C1 segment of cervical spinal cord (tissue), 14 donors: Measurements from ENCODE around the gene ADGRB2.
"Not testable (repeated sequence)": the region's sequence is repeated elsewhere in the genome, so short reads cannot be mapped to it uniquely, and the experiment has no call there.

Experiments used
- DNase-seq, 14 donors: peaks; one replicate each; lab custom pipeline; 2025; lab: John Stamatoyannopoulos, UW

ADGRB2 gene

DNA sequence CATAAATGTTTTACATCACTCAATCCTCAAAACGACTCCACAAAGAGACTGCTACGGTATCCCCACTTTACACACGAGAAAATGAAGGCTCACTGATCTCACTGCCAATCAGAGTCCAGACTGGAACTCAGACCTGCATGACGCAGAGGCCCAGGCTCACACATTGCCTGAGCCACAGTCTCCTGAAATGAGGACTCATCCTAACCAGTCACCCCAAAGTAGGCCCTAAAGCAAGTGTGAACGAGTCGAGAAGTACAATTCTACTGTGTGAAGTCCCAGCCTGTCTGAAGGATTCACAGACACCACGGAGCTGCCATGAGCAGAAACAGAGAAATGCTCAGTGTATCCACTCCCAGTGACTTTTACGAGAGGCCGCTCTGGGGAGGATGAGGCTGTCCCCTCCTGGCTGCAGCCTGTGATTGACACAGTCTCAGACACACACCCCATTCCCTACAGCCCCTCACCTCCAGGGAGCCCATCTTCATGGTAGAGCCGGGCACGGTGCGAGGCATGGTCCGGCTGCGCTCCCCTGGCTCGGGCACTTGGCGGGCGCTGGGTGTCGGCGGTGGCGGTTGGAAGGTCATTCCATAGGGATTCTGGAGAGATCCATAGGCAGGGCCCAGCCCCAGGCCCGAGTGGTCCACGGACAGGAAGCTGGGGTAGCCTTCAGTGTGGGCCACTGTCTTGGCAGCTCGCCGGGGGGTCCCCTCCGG lies 33.6 kb downstream of the ADGRB2 start:
- DNase-seq, result no peak

GRCh38 chr1:31727849-31728248 lies 36.3 kb downstream of the ADGRB2 start:
- no peak for DNase-seq

- DNase-seq, result no peak
Observed at GRCh38 chr1:31727195-31727594, 36.9 kb downstream of the ADGRB2 start.

DNA sequence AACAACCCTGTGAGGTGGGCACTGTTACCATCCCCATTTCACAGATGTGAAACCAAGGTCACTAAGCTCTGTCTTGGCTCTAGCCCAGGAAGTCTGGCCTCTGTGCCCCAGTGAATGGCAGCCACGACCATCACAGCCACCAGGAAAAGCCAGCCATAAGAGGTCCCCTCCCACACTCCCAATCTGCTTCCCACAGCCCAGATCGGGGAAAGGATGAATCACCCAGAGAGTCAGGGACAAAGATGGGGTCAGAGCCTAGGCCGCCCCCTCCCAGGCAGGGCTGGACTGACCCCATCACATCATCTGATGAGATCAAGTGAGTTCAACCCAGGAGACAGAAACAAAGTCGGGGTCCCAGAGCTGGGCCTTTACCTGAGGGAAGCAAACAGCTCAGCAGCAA lies 37.4 kb downstream of the ADGRB2 start:
- no peak for DNase-seq

- no peak for DNase-seq
Observed at GRCh38 chr1:31725777-31726535, 38.2 kb downstream of the ADGRB2 start.

- no peak for DNase-seq
Observed at GRCh38 chr1:31725134-31725533, 39.0 kb downstream of the ADGRB2 start.

DNA sequence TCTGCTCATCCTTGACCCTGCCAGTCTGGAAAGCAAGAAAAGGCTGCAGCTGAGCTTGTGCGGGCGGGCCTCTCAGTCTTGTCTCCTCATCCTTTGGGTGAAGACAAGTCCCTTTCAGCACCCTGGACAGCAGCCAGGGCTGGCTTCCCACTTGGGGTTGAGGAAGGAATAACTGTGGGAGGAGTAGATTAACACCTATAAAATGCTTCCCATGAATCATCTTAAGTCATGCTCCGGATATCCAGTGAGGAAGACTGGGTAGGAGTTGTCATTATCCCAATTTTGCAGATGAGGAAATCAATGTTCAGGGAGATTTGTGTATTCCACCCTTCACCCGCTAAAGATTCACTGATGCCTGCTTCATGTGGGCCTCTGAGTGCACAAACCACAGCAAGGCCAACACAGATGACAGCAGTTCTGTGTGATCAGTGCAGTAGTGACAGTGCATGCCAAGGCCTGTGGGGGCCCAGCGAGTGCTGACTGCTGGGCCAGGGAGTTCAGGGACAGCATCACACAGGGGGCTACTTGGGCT lies 40.2 kb downstream of the ADGRB2 start:
- peak in 3 of 14 donors; percentile 7 to 24 (median 11) for DNase-seq

DNA sequence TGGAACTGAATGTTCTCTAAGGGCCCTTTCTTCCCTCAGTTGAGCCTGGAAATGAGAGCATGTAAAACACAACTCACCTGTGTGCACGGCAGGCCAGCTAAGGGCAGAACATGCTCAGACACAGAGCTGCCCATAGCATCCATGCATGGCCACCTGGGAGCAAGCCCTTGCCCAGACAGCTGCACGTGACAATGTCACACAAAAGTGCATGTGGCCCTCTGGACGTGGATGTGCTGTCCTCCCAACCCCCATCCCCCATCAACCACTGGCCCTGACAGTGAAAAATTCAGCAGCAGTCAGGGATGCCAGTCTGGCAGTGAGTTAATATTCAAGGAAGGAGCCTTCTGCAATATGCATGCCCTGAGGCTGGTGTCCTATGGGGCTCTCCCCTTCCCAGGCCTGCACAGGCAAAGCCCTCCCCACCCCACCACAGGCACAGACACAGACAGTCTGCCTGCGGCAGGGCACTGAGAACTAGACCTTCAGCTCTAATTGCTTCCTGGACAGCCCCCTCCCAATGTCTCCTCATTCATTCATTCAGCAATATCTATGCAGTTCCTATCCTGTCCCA lies 45.7 kb downstream of the ADGRB2 start:
- no peak for DNase-seq

- DNase-seq, result no peak
Observed at GRCh38 chr1:31717341-31717740, 46.8 kb downstream of the ADGRB2 start.

DNA sequence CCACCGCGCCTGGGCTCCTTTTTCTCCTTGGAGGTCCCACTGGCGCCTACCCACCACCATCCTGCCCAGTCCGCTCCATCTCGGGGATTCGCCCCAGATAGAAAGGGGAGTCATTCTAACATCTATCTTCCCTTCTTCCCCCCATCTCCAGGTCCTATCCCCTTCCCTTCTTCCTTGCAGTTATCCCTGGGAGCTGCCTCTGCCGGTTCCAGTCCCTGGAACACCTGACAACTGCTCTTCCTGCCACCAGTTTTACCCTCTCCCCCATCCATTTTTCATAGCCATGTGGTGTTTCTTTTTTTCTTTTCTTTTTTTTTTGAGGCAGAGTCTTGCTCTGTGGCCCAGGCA lies 48.3 kb downstream of the ADGRB2 start:
- DNase-seq, result no peak

DNA sequence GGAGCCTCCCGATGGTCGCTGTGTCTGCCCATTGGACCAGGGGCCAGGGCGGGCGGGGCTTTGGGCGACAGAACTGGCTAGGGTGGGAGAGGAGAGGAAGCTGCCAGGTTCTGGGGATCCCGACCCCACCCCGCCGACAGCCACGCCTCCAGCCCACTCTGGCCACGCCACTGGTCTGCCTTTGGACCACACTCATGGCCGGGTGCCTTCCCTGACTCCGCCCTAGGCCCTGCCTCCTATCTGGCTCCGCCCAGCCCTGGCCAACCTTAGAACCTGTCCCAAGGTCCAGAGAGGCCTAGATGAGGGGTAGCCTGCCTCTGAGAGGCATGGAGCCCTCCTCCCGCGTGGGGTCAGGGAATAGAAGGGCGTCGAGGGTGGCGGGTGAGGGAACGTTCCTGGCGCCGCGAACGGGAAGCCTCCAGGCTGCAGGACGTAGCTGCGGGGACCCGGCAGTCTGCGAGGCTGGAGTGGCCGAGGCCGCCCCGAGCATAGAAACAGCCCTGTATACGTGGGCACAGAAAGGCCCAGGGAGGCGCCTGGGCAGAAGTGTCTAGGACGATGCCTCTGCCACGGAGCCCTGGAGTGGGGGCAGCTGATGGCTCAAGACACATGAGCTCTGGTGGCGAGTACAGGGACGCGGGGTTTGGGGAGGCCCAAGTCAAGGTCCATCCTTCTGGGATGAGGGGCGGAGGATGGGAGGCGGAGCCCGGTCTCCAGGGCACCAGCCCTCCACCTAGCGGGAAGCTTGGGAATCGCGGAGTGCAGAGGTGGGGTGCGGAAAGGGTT lies 48.9 kb downstream of the ADGRB2 start:
- DNase-seq, result peak; percentile 24 to 96 (median 68)

- peak in 9 of 14 donors; percentile 25 to 74 (median 46) for DNase-seq
Observed at GRCh38 chr1:31714442-31715086, 49.6 kb downstream of the ADGRB2 start.

GRCh38 chr1:31712630-31713029 lies 51.5 kb downstream of the ADGRB2 start:
- no peak for DNase-seq

DNA sequence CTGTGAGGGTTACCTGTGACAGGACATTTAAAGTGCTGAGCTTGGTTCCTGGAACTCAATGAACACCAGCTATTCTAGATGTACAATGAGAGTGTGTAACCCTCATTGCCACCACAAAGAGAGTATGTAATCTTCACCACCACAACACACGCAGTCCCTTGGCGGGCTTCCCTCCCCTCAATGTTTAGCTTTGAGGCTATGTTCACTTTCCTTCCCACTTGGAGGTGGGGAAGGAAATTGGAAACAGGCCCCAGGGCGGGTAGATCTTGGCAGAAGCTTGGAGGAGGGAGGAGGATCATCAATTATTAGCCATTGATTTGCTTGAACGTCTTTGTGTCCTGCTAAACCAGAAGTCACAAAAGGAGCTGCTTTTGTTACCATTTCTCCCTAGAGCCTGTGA lies 52.1 kb downstream of the ADGRB2 start:
- DNase-seq, result no peak

DNA sequence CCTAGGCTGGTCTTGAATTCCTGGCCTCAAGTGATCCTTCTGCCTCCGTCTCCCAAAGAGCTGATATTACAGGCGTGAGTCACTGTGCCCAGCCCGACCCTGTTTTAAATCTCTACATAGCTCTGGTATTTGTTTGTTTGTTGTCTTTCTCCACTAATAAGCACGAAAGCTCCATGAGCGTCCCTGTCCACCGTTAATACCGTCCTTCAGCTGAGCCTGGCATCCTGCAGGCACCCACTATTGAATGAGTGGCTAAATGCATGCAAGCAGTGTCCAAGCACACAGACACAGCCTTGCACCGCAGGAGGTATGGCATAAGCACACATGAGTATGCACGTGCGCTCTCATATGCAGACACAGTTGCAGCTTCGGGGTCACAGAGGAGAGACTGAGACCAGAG lies 55.8 kb downstream of the ADGRB2 start:
- no peak for DNase-seq

GRCh38 chr1:31707711-31708110 lies 56.4 kb downstream of the ADGRB2 start:
- no peak for DNase-seq

- DNase-seq, result not testable (repeated sequence)
Observed at GRCh38 chr1:31707059-31707600, 57.0 kb downstream of the ADGRB2 start.

DNA sequence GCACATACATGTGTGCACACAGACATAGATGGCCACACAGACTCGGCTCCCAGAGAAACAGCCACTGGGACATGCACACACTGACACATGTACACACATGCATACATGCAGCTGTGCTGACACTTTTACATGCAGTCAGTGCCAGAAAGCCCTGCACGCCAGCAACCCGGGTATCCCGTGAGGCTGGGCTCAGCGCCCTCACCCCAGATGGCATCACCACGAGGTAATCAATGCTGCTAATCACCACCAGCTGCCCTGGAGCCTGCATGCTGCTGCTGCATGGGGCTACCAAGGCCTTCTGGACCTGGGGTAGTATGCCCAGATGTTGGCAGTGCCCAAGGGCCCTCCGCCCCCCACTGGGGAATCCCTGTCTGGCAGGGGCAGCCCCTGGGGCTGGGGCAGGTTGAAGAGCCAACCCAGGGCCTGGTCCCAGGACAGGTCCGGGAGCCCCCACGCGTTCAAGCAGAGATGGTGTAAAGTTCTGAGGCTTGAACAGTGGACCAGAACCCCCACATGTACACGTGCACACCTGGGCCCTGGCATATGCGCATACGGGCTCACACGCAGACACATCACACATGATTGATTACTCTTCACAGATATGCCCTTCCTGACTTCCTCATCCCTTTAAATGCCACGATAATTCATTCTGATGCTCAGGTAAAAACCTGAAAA lies 57.6 kb downstream of the ADGRB2 start:
- no peak for DNase-seq

GRCh38 chr1:31705080-31705866 lies 58.9 kb downstream of the ADGRB2 start:
- peak in 9 of 14 donors; percentile 6 to 72 (median 32) for DNase-seq
